Endothelial cell of umbilical vein (primary cell): Measurements from ENCODE around the gene RMC1. TPM values are rescaled to one million over a fixed set of nuclear protein-coding genes. Genes with fewer than 3 reads are reported as not detected.

ENCODE experiments used
- BruUV-seq: library from RNA; stranded (reverse); fragments of 400-500 nt; replicated peaks from 2 replicates; lab custom pipeline; 2021; lab: Mats Ljungman, UMichigan
- CTCF ChIA-PET: fragments of 300-600, 350-600 bp; sonication (Branson Sonifier 250); formaldehyde crosslinking; loops from one replicate; lab custom pipeline; 2021; ENCODE audit warnings: antibody characterized with exemption, inconsistent platforms; lab: Charles Lee
- POLR2A ChIA-PET: fragments of 300-600, 350-600 bp; sonication (Branson Sonifier 250); formaldehyde crosslinking; loops from one replicate; lab custom pipeline; 2021; ENCODE audit warnings: antibody characterized with exemption, inconsistent platforms; lab: Charles Lee
- DNase-seq: peaks from one replicate; pipeline ENCODE4 v3.0.0-alpha.2; 2011; ENCODE audit warnings: low read depth, low spot score
- FAIRE-seq: peaks from 2 replicates; lab custom pipeline; 2011; peaks lifted over from hg19 to GRCh38; lab: Jason Lieb, UNC
- H2AFZ ChIP-seq: 2 replicates; pipeline ENCODE4 v1.6.0; 2012; ENCODE audit warnings: low read depth, low read length, control low read depth, inconsistent platforms
- H3K27ac ChIP-seq: 2 replicates; pipeline ENCODE4 v1.5.1; 2011; ENCODE audit warnings: low read depth, mild to moderate bottlenecking, control low read depth, low read length, moderate library complexity; ENCODE audit not compliant: insufficient read depth
- H3K27me3 ChIP-seq, 2 experiments: 2 replicates each; pipeline versions ENCODE4 v1.6.0 to v1.6.1; 2011; ENCODE audit warnings: low read length in 2 of 2, mixed read lengths in 1 of 2; ENCODE audit not compliant: control insufficient read depth in 2 of 2, insufficient read depth in 2 of 2
- H3K36me3 ChIP-seq, 2 experiments: 2 replicates in 1 of 2; 3 replicates in 1 of 2; pipeline ENCODE4 v1.5.1; 2011; ENCODE audit warnings: low read length in 2 of 2, mild to moderate bottlenecking in 1 of 2, moderate library complexity in 1 of 2; ENCODE audit not compliant: control insufficient read depth in 2 of 2, insufficient read depth in 2 of 2; ENCODE audit errors: extremely low read depth in 1 of 2
- H3K4me1 ChIP-seq: 3 replicates; pipeline ENCODE4 v1.5.1; 2011; ENCODE audit warnings: mild to moderate bottlenecking, low read length; ENCODE audit not compliant: control insufficient read depth, insufficient read depth; ENCODE audit errors: extremely low read depth
- H3K4me2 ChIP-seq: 2 replicates; pipeline ENCODE4 v1.6.1; 2011; ENCODE audit warnings: low read length, control low read depth, mixed read lengths; ENCODE audit not compliant: insufficient read depth
- H3K4me3 ChIP-seq, 3 experiments: fragments of 200-600 bp in 1 of 3; sonication (generic), shearing (Covaris generic) in 1 of 3; replicated peaks in 1 of 3; 2 replicates each; pipeline ENCODE4 v1.5.1; 2011 to 2016; ENCODE audit warnings: control low read depth in 3 of 3, low read length in 3 of 3, mild to moderate bottlenecking in 2 of 3, inconsistent platforms in 1 of 3, low read depth in 1 of 3, moderate library complexity in 1 of 3; ENCODE audit not compliant: insufficient read depth in 1 of 3
- H3K79me2 ChIP-seq: 2 replicates; pipeline ENCODE4 v1.6.0; 2012; ENCODE audit warnings: low read length, inconsistent platforms; ENCODE audit not compliant: control insufficient read depth, insufficient read depth
- H3K9ac ChIP-seq: replicated peaks from 2 replicates; pipeline ENCODE3; 2011; ENCODE audit warnings: low read length, control low read depth; ENCODE audit not compliant: insufficient read depth; ENCODE audit errors: extremely low read depth
- H3K9me1 ChIP-seq: replicated peaks from 3 replicates; pipeline ENCODE4 v1.6.0; 2011; ENCODE audit warnings: mild to moderate bottlenecking, low read length; ENCODE audit not compliant: control insufficient read depth, insufficient read depth; ENCODE audit errors: extremely low read depth
- H3K9me3 ChIP-seq: replicated peaks from 2 replicates; pipeline ENCODE4 v1.5.1; 2012; ENCODE audit warnings: low read length, inconsistent platforms; ENCODE audit not compliant: control insufficient read depth, insufficient read depth
- H4K20me1 ChIP-seq: replicated peaks from 2 replicates; pipeline ENCODE3; 2011; ENCODE audit warnings: mild to moderate bottlenecking, low read length; ENCODE audit not compliant: control insufficient read depth, insufficient read depth; ENCODE audit errors: extremely low read depth
- FOS ChIP-seq: IDR thresholded peaks from 2 replicates; pipeline ENCODE4 v1.6.1; 2011; ENCODE audit warnings: mild to moderate bottlenecking, low read length, moderate library complexity, borderline replicate concordance; ENCODE audit not compliant: insufficient read depth
- GATA2 ChIP-seq: IDR thresholded peaks from 2 replicates; pipeline ENCODE4 v1.7.0; 2011; ENCODE audit warnings: low read depth, mild to moderate bottlenecking, moderate library complexity, mixed read lengths, low read length; ENCODE audit not compliant: insufficient read length, insufficient read depth
- JUN ChIP-seq: IDR thresholded peaks from 2 replicates; pipeline ENCODE4 v1.6.1; 2011; ENCODE audit warnings: borderline replicate concordance, low read depth; ENCODE audit not compliant: insufficient read length, insufficient read depth
- MAX ChIP-seq: IDR thresholded peaks from 2 replicates; pipeline ENCODE4 v1.6.1; 2011; ENCODE audit not compliant: insufficient read depth, insufficient read length
- MYC ChIP-seq: IDR thresholded peaks from one replicate; pipeline ENCODE4 v1.6.1; 2011; ENCODE audit warnings: mild to moderate bottlenecking, low read depth, low read length
- POLR2AphosphoS5 ChIP-seq: IDR thresholded peaks from 2 replicates; pipeline ENCODE4 v1.6.1; 2012; ENCODE audit warnings: low read depth, mild to moderate bottlenecking, control low read depth, low read length, moderate library complexity; ENCODE audit not compliant: insufficient read depth
- dilution Hi-C: fragments of 300-500 bp; cut with MboI; formaldehyde crosslinking; loops from one replicate; pipeline ENCODE4 v1.15.0; 2019; ENCODE audit warnings: low sequenced_read_pairs; ENCODE audit not compliant: extremely low pct_ligation_motif_present
- intact Hi-C: fragments of 100-400 bp; cut with micrococcal nuclease; formaldehyde crosslinking; loops from one replicate; pipeline ENCODE4 v1.10.0; 2022
- polyA plus RNA-seq, 4 experiments: library from polyadenylated mRNA; depleted of rRNA in 3 of 4; stranded (reverse) in 3 of 4; unstranded in 1 of 4; fragments of >200 nt; gene quantifications; 2 replicates each; pipeline versions ENCODE4 v1.2.1 to v1.2.3, GENCODE V29; 2011 to 2012; ENCODE audit warnings: missing spikeins in 1 of 4
- total RNA-seq: library from RNA; stranded (reverse); gene quantifications from 2 replicates; pipeline ENCODE4 v1.2.3, GENCODE V29; 2021

The RMC1 gene
- total and polyA plus RNA-seq, 2 donors (not counting 3 experiments of a cell fraction or from before 2014, with no cell fraction given): 26.2 to 29.7 TPM

DNA sequence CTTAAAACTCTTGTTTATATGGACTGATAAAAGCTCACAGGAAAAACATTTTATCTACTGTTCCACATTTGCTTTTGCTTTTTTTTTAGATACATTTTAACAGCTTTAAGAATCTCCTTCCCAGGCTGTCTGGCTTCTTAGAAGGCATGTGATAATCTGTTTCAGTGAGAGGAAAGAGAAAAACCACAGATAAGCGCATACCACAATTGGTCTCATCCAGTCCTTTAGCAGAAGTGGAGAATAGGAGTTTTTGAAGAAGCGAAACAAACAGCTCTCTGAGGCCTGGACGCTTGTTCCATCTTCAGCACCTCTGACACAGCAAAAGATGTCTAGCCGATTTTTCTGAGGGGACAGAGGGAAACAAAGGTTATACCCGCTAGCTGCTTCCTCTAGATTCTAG lies 37.6 kb downstream of the RMC1 start:
- Histone ChIP-seq H3K27ac (no peak overlapping the region), H3K27me3 (no peaks in the 10 kb centered on the region), H2AFZ (no peak overlapping the region), H3K4me1 (no peaks in the 10 kb centered on the region), H3K4me2 (no peak overlapping the region), H3K36me3 (peaks cover 33 to 37% of the 10 kb centered on the region in 2 experiments), H3K9ac (no peak overlapping the region), H3K4me3 (no peak overlapping the region), H3K79me2 (no peaks in the 10 kb centered on the region), H3K9me3 (no peaks in the 10 kb centered on the region), H3K9me1 (no peaks in the 10 kb centered on the region), H4K20me1 (no peaks in the 10 kb centered on the region)
- ChIA-PET CTCF (interaction anchor here (0.7 to 1.0 kb wide), 2 partner anchors 9 to 162 kb away, joined by 3 read pairs; no protein-coding TSS in a partner anchor), POLR2A (no interaction called here)
- dilution Hi-C loops: no loop called here
- FAIRE-seq (no peak), DNase-seq (no peak)
- intact Hi-C loops: no loop called here
- TF ChIP-seq GATA2 (no peak), JUN (no peak), POLR2AphosphoS5 (no peak)
- BruUV-seq: no TSS peak

- FAIRE-seq: no peak
- CTCF ChIA-PET: interaction anchor here (1.0 kb wide), 1 partner anchor 9 kb away, joined by 3 read pairs; no protein-coding TSS in a partner anchor
- H3K9me3 ChIP-seq: no peaks in the 10 kb centered on the region
Measured at GRCh38 chr18:23541349-23542093, 38.2 kb downstream of the RMC1 start.

More at GRCh38 chr18:23541349-23542093, 38.2 kb downstream of the RMC1 start:
- Histone ChIP-seq H3K9me1 (no peaks in the 10 kb centered on the region), H4K20me1 (no peaks in the 10 kb centered on the region), H3K27ac (no peak overlapping the region), H3K4me3 (no peak overlapping the region), H3K27me3 (no peaks in the 10 kb centered on the region), H3K36me3 (peaks cover 33 to 38% of the 10 kb centered on the region in 2 experiments), H3K4me1 (no peaks in the 10 kb centered on the region), H2AFZ (no peak overlapping the region), H3K79me2 (no peaks in the 10 kb centered on the region), H3K9ac (no peak overlapping the region), H3K4me2 (no peak overlapping the region)
- dilution Hi-C loops (no loop called here), intact Hi-C loops (no loop called here)
- no TSS peak for BruUV-seq
- DNase-seq: no peak
- TF ChIP-seq MYC (no peak), FOS (no peak), MAX (no peak)
- POLR2A ChIA-PET: no interaction called here
